Measurements from ENCODE around the gene FASN. TPM values are rescaled to one million over a fixed set of nuclear protein-coding genes. Genes with fewer than 3 reads are reported as not detected.

FASN gene
- total and polyA plus RNA-seq, 2 of the 13 experiments (the other 11 are each of a cell fraction or from before 2014, with no cell fraction given): 51.7 to 101 TPM

DNA sequence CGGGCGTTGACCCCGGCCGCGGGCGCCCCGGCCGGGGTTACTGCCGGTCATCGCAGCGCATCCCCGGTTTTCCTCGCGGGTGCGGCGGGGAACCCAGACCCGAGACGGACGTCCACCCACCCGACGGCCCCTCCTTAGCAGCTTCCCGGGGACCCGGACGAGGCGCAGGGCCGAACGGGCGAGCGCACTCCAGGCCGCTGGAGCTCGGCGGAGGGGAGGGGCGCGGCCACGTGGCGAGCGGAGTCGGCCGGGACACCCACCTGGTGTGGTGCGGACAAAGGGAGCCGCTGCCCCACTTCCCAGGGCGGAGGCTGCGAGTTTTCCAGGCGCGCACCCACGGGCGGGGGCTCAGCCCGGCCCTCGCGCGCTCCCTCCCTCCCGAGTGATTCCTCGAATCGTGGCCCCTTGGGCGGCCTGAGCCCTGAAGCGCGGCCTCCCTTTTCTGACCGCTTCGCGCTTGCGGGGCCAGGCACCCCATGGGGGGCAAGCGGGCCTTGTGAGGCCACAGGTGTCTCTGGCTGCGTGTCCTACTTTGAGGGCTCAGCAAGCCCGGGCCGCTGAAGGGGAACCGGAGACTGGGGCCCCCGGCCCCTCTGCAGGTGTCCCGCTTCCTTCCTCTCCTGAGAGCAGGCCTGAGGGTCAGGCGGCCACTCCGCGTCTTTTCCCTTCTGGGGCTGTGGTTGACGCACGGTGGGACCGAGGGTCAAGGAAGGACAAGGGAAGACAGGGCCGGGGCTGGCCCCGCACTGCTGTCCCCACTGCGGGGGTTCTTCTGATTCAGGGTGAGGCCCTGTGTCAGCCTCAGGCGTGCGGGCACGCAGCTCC, 1.1 kb upstream of the FASN start (continued):
- no peak for TF ChIP-seq HNRNPUL1 (IDR thresholded peaks at IDR 0.05; ENCODE audit: low read depth, low read length)
- TF ChIP-seq ZNF569 (CRISPR knock-in tag; IDR thresholded peaks at IDR 0.05; ENCODE audit: borderline replicate concordance): no peak
- TF ChIP-seq ZNF230 (CRISPR knock-in tag; IDR thresholded peaks at IDR 0.05): no peak
- 0 out of 2 replicates have a peak, but pooled peaks have one; percentile 19 for TF ChIP-seq ZNF850 (CRISPR knock-in tag; conservative IDR thresholded peaks at IDR 0.05)
- TF ChIP-seq, protein P1, sequence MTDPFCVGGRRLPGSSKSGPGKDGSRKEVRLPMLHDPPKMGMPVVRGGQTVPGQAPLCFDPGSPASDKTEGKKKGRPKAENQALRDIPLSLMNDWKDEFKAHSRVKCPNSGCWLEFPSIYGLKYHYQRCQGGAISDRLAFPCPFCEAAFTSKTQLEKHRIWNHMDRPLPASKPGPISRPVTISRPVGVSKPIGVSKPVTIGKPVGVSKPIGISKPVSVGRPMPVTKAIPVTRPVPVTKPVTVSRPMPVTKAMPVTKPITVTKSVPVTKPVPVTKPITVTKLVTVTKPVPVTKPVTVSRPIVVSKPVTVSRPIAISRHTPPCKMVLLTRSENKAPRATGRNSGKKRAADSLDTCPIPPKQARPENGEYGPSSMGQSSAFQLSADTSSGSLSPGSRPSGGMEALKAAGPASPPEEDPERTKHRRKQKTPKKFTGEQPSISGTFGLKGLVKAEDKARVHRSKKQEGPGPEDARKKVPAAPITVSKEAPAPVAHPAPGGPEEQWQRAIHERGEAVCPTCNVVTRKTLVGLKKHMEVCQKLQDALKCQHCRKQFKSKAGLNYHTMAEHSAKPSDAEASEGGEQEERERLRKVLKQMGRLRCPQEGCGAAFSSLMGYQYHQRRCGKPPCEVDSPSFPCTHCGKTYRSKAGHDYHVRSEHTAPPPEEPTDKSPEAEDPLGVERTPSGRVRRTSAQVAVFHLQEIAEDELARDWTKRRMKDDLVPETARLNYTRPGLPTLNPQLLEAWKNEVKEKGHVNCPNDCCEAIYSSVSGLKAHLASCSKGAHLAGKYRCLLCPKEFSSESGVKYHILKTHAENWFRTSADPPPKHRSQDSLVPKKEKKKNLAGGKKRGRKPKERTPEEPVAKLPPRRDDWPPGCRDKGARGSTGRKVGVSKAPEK (CRISPR knock-in tag; IDR thresholded peaks at IDR 0.05; ENCODE audit: borderline replicate concordance): no peak
- TF ChIP-seq ZNF441 (CRISPR knock-in tag; IDR thresholded peaks at IDR 0.05; ENCODE audit: borderline replicate concordance): no peak; the same call in 1 of the 2 replicates
- TF ChIP-seq CENPT (CRISPR knock-in tag; IDR thresholded peaks at IDR 0.05; ENCODE audit: low read depth): no peak
- TF ChIP-seq ZSCAN25 (CRISPR knock-in tag; IDR thresholded peaks at IDR 0.05): 0 out of 2 replicates have a peak, but pooled peaks have one; percentile 20
- TF ChIP-seq TRIM24 (CRISPR knock-in tag; IDR thresholded peaks at IDR 0.05): no peak; the same call in 1 of the 2 replicates
- no peak for TF ChIP-seq ZNF597 (CRISPR knock-in tag; IDR thresholded peaks at IDR 0.05)
- TF ChIP-seq ZNF644 (CRISPR knock-in tag; IDR thresholded peaks at IDR 0.05; ENCODE audit: low read depth): no peak
- TF ChIP-seq ZFP41 (CRISPR knock-in tag; IDR thresholded peaks at IDR 0.05; ENCODE audit: borderline replicate concordance): no peak
- TF ChIP-seq FOXO4 (CRISPR knock-in tag; conservative IDR thresholded peaks at IDR 0.05): no peak
- TF ChIP-seq ZBTB38 (CRISPR knock-in tag; IDR thresholded peaks at IDR 0.05): peak; percentile 98
- 0 out of 2 replicates have a peak, but pooled peaks have one; percentile 26 for TF ChIP-seq ETS1 (CRISPR knock-in tag; IDR thresholded peaks at IDR 0.05)
- no peak for TF ChIP-seq ZNF549 (CRISPR knock-in tag; IDR thresholded peaks at IDR 0.05)
- no peak for TF ChIP-seq ZNF143 (CRISPR knock-in tag; IDR thresholded peaks at IDR 0.05)
- TF ChIP-seq FOXA3 (CRISPR knock-in tag; IDR thresholded peaks at IDR 0.05): no peak
- no peak for TF ChIP-seq SIN3A (IDR thresholded peaks at IDR 0.05; ENCODE audit: borderline replicate concordance, low read depth, low read length)

Measured in HepG2 (cell line).